H4 (cell line): ENCODE data around the gene PPEF2. TPM values are rescaled to one million over a fixed set of nuclear protein-coding genes. Genes with fewer than 3 reads are reported as not detected.
"Not testable (repeated sequence)": the region's sequence is repeated elsewhere in the genome, so short reads cannot be mapped to it uniquely, and the experiment has no call there.

ENCODE experiments used
- DNase-seq: peaks from one replicate; pipeline ENCODE4 v3.0.0-alpha.2; 2015; ENCODE audit warnings: low spot score
- total RNA-seq: library from RNA; depleted of rRNA; stranded (reverse); fragments of >200 nt; shearing (Covaris generic); gene quantifications from 2 replicates; pipeline ENCODE4 v1.2.3, GENCODE V29; 2014; rRNA removed

Gene PPEF2
- total RNA-seq = not detected in 2 replicates

- no peak for DNase-seq
Measured at GRCh38 chr4:75902352-75902751, at the start of gene PPEF2. PPEF2 (minus strand) TSS chr4:75902452; CDS start chr4:75896325, 6,127 bp downstream.

GRCh38 chr4:75950213-75950815 lies 48.1 kb upstream of the PPEF2 start:
- DNase-seq = peak; percentile 19

- no peak for DNase-seq
Measured at GRCh38 chr4:75948822-75949444, 46.7 kb upstream of the PPEF2 start.

- DNase-seq = no peak
Measured at GRCh38 chr4:75940692-75941253, 38.5 kb upstream of the PPEF2 start, which contains the start of gene NAAA. NAAA (minus strand) TSS chr4:75941013; CDS start chr4:75940949, 64 bp downstream.

GRCh38 chr4:75939890-75940691 lies 37.8 kb upstream of the PPEF2 start:
- no peak for DNase-seq

GRCh38 chr4:75935628-75936027 lies 33.4 kb upstream of the PPEF2 start:
- DNase-seq = no peak

- DNase-seq = no peak
Measured at GRCh38 chr4:75930152-75930551, 27.9 kb upstream of the PPEF2 start.

GRCh38 chr4:75924916-75925315 lies 22.7 kb upstream of the PPEF2 start:
- not testable (repeated sequence) for DNase-seq

GRCh38 chr4:75924309-75924827 lies 22.1 kb upstream of the PPEF2 start:
- DNase-seq = no peak

GRCh38 chr4:75922588-75922987 lies 20.3 kb upstream of the PPEF2 start:
- DNase-seq = no peak

- no peak for DNase-seq
Measured at GRCh38 chr4:75921910-75922309, 19.7 kb upstream of the PPEF2 start.

- no peak for DNase-seq
Measured at GRCh38 chr4:75920327-75920726, 18.1 kb upstream of the PPEF2 start.

- DNase-seq = peak; percentile 58
Measured at GRCh38 chr4:75919920-75920319, 17.7 kb upstream of the PPEF2 start.

GRCh38 chr4:75916091-75916661 lies 13.9 kb upstream of the PPEF2 start:
- DNase-seq = peak; percentile 51

- no peak for DNase-seq
Measured at GRCh38 chr4:75912968-75913367, 10.7 kb upstream of the PPEF2 start.

GRCh38 chr4:75910831-75911230 lies 8.6 kb upstream of the PPEF2 start:
- DNase-seq = not testable (repeated sequence)

- DNase-seq = no peak
Measured at GRCh38 chr4:75909405-75909804, 7.2 kb upstream of the PPEF2 start.

- DNase-seq = no peak
Measured at GRCh38 chr4:75908555-75908954, 6.3 kb upstream of the PPEF2 start.

- DNase-seq = no peak
Measured at GRCh38 chr4:75907966-75908365, 5.7 kb upstream of the PPEF2 start.

GRCh38 chr4:75904076-75904475 lies 1.8 kb upstream of the PPEF2 start:
- no peak for DNase-seq

- no peak for DNase-seq
Measured at GRCh38 chr4:75898536-75898935, 3.7 kb downstream of the PPEF2 start.
